Activated naive CD4-positive, alpha-beta T cell (primary cell): ENCODE results near the gene ATG4D.
A peak's percentile ranks its signal among the peaks of the same experiment; 100 is the strongest.

Experiments used
- DNase-seq, 4 experiments: peaks; one replicate each; lab custom pipeline; 2025; lab: John Stamatoyannopoulos, UW

ATG4D gene

DNA sequence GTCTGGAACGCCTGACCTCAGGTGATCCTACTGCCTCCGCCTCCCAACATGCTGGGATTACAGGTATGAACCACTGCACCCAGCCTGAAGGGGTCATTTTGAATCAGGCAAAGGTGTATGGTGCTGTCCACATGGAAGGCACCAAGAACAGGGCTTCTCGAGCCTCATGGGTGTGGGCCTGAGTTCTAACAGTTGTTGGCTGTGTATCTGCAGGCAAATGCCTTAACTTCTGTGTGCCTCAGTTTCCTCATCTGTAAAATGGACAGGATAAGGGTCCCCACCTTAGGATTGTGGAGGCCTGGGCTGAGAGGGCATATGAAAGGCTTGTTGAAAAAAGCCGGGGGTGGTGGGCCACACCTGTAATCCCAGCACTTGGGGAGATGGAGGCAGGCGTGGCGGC is 34.2 kb downstream of the ATG4D start:
- DNase-seq: no peak

DNA sequence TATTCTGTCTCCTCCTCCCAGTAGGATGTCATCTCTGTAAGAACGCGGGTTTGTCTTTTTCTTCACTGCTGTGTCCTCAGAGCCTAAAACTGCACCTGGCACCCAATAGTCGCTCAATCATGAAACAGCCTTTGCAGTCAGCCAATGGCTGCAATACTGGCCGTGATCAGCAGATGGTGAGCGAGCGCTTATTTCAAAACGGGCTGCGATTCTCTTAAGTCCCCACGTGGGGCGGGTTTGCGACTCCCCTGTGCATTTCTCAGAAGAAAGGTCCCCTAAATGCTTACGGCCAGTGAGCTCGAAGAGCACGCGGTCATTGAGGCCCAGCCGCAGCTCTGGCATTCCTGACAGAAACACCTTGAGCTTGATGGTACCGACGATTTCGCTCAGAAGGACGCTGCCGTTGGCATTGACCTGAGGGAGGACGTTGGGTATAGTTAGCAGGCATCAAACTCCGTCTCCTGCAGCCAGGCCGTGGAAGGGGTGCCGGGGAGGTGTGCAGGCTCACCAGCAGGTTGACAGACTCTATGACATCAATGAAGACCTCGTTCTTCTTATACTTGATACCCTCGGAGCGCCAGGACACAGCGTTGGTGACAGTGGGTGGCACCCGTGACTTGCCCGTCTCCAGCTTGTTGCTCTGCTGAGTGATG is 37.4 kb downstream of the ATG4D start:
- peak; percentile 60 to 91 (median 89) for DNase-seq

DNA sequence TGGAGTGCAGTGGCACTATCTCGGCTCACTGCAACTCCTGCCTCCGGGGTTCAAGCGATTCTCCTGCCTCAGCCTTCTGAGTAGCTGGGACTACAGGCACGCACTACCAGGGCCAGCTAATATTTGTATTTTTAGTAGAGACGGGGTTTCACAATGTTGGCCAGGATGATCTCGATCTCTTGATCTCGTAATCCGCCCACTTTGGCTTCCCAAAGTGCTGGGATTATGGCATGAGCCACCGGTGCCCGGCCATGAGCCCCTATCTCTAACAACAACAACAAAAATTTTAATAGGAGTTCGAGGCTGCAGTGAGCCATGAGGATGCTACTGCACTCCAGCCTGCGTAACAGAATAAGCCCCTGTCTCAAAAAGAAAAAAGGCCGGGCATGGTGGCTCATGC is 38.4 kb downstream of the ATG4D start:
- DNase-seq: no peak

- DNase-seq: no peak
Measured at GRCh38 chr19:10583036-10583776, 39.5 kb downstream of the ATG4D start.

GRCh38 chr19:10586396-10586795 is 42.7 kb downstream of the ATG4D start:
- DNase-seq: no peak

- DNase-seq: no peak
Measured at GRCh38 chr19:10587022-10587838, 43.5 kb downstream of the ATG4D start, which contains the start of gene AP1M2. AP1M2 (minus strand) TSS chr19:10587312; CDS start chr19:10587231, 81 bp downstream.

- no peak for DNase-seq
Measured at GRCh38 chr19:10587839-10588150, 44.1 kb downstream of the ATG4D start.

GRCh38 chr19:10593148-10593547 is 49.4 kb downstream of the ATG4D start:
- no peak for DNase-seq

DNA sequence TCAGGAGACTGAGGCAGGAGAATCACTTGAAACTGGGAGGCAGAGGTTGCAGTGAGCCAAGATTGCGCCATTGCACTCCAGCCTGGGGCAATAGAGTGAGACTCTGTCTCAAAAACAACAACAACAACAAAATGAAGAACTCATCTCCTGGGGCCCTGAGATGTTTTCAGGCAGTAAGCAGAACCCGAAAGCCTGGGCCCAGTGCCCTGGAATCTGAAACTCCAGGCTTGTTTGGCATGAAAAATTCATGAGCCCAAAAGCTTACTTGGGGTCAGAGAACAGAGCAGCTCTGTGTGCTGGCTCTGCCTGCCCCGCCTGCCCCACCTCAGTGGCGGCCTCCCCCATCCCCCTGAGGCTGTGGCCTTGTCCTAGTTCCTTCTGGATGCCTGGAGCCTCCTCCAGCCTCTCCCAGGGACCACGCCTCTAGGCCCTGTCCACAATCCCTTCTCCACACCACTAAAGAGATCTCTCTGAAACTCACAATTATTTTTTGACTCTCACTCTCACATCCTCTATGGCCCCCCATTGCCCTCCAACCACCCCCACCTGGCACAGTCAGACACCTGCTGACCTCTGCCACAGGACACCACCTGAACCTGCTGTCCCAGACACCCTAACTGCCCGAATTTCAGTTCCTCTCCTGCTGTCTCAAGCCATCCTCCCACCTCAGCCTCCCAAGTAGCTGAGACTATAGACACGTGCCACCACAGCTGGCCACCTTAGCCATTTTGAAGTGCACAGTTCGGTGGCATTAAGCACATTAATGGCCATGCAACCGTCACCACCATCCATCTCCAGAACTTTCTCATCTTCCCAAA is 50.3 kb downstream of the ATG4D start:
- DNase-seq: no peak

- DNase-seq: no peak
Measured at GRCh38 chr19:10600149-10600548, 56.4 kb downstream of the ATG4D start.

GRCh38 chr19:10601999-10602329 is 58.3 kb downstream of the ATG4D start:
- no peak for DNase-seq

GRCh38 chr19:10602330-10603083 is 58.8 kb downstream of the ATG4D start:
- DNase-seq: peak; percentile 52 to 93 (median 79)
